H1 (cell line): ENCODE data around the gene MAP7D2. TPM values are rescaled to one million over a fixed set of nuclear protein-coding genes. Genes with fewer than 3 reads are reported as not detected.

Experiments
- CTCF ChIA-PET: fragments of 300-600 bp; sonication (Branson Sonifier 250); formaldehyde crosslinking; loops from one replicate; lab custom pipeline; 2021; ENCODE audit not compliant: partially characterized antibody; lab: Charles Lee
- POLR2A ChIA-PET: fragments of 300-600 bp; sonication (Branson Sonifier 250); formaldehyde crosslinking; loops from one replicate; lab custom pipeline; 2021; ENCODE audit warnings: inconsistent platforms; ENCODE audit not compliant: partially characterized antibody; lab: Charles Lee
- DNase-seq, 2 experiments: peaks; one replicate each; pipeline versions ENCODE4 v3.0.0 to v3.0.0-alpha.2; 2010 to 2022; ENCODE audit warnings: low spot score in 2 of 2, low read depth in 1 of 2, mixed read lengths in 1 of 2
- FAIRE-seq: peaks from 2 replicates; lab custom pipeline; 2011; peaks lifted over from hg19 to GRCh38; lab: Jason Lieb, UNC
- H2AFZ ChIP-seq: 2 replicates; pipeline ENCODE4 v1.8.1; 2012; ENCODE audit warnings: low read length, inconsistent platforms
- H2AK5ac ChIP-seq: 2 replicates; pipeline ENCODE4 v1.6.1; 2013; ENCODE audit warnings: low read depth, low read length
- H2BK120ac ChIP-seq: replicated peaks from 2 replicates; pipeline ENCODE3; 2013; ENCODE audit warnings: low read depth, low read length, inconsistent platforms
- H2BK12ac ChIP-seq: 2 replicates; pipeline ENCODE4 v1.6.1; 2013; ENCODE audit warnings: low read depth, low read length
- H2BK15ac ChIP-seq: 2 replicates; pipeline ENCODE4 v1.6.1; 2013; ENCODE audit warnings: low read length
- H2BK20ac ChIP-seq: 2 replicates; pipeline ENCODE4 v1.6.1; 2013; ENCODE audit warnings: low read length
- H2BK5ac ChIP-seq: 2 replicates; pipeline ENCODE4 v1.6.1; 2013; ENCODE audit warnings: low read depth, low read length
- H3K14ac ChIP-seq: 2 replicates; pipeline ENCODE4 v1.6.1; 2013; ENCODE audit warnings: inconsistent platforms; ENCODE audit not compliant: insufficient read length
- H3K18ac ChIP-seq: 2 replicates; pipeline ENCODE4 v1.6.1; 2013; ENCODE audit warnings: low read length; ENCODE audit errors: extremely low read depth
- H3K23ac ChIP-seq: 2 replicates; pipeline ENCODE4 v1.6.1; 2013; ENCODE audit warnings: inconsistent platforms; ENCODE audit not compliant: insufficient read length
- H3K23me2 ChIP-seq: 2 replicates; pipeline ENCODE4 v1.6.1; 2013; ENCODE audit warnings: low read depth, low read length
- H3K27ac ChIP-seq: 2 replicates; pipeline ENCODE4 v1.6.1; 2011; ENCODE audit warnings: low read depth, low read length, inconsistent platforms
- H3K27me3 ChIP-seq, 4 experiments: replicated peaks in 1 of 4; 1 replicate in 1 of 4; 2 replicates in 3 of 4; pipeline versions ENCODE4 v1.6.1 to v1.8.1; 2011 to 2013; ENCODE audit warnings: low read length in 3 of 4, mild to moderate bottlenecking in 3 of 4, inconsistent platforms in 2 of 4, mixed read lengths in 2 of 4, moderate library complexity in 1 of 4; ENCODE audit not compliant: control insufficient read depth in 3 of 4, insufficient read depth in 3 of 4; ENCODE audit errors: extremely low read depth in 1 of 4
- H3K36me3 ChIP-seq, 4 experiments: 2 replicates each; pipeline versions ENCODE4 v1.6.1 to v1.8.1; 2011 to 2013; ENCODE audit warnings: mild to moderate bottlenecking in 4 of 4, low read length in 3 of 4, moderate library complexity in 2 of 4, control low read depth in 1 of 4, inconsistent platforms in 1 of 4; ENCODE audit not compliant: insufficient read depth in 4 of 4, control insufficient read depth in 2 of 4
- H3K4ac ChIP-seq: replicated peaks from 2 replicates; pipeline ENCODE3; 2013; ENCODE audit warnings: low read length, low read depth, mixed read lengths, inconsistent platforms; ENCODE audit not compliant: insufficient read length
- H3K4me1 ChIP-seq, 4 experiments: replicated peaks in 1 of 4; 1 replicate in 1 of 4; 2 replicates in 3 of 4; pipeline versions ENCODE4 v1.6.1 to v1.8.1; 2011 to 2013; ENCODE audit warnings: low read length in 3 of 4, inconsistent platforms in 2 of 4, mixed read lengths in 1 of 4; ENCODE audit not compliant: insufficient read depth in 4 of 4, control insufficient read depth in 3 of 4
- H3K4me2 ChIP-seq, 2 experiments: 2 replicates each; pipeline versions ENCODE4 v1.6.1 to v1.8.1; 2011 to 2013; ENCODE audit warnings: low read depth in 2 of 2, low read length in 2 of 2, control low read depth in 1 of 2, inconsistent platforms in 1 of 2, mild to moderate bottlenecking in 1 of 2; ENCODE audit not compliant: insufficient read depth in 1 of 2
- H3K4me3 ChIP-seq, 4 experiments: fragments of 200-600, 300-600 bp in 1 of 4; sonication (generic), shearing (Covaris generic), sonication (Bioruptor Twin) in 1 of 4; 2 replicates each; pipeline versions ENCODE4 v1.5.1 to v1.8.1; 2011 to 2016; ENCODE audit warnings: low read length in 4 of 4, low read depth in 3 of 4, control low read depth in 2 of 4, inconsistent platforms in 2 of 4, mild to moderate bottlenecking in 2 of 4, mixed read lengths in 1 of 4, moderate library complexity in 1 of 4; ENCODE audit not compliant: insufficient read depth in 2 of 4; ENCODE audit errors: extremely low read depth in 1 of 4
- H3K56ac ChIP-seq: replicated peaks from 2 replicates; pipeline ENCODE3; 2013; ENCODE audit warnings: low read depth, mild to moderate bottlenecking, mixed read lengths, low read length, inconsistent platforms; ENCODE audit not compliant: insufficient read length
- H3K79me1 ChIP-seq: 2 replicates; pipeline ENCODE4 v1.6.1; 2013; ENCODE audit warnings: low read depth, low read length, control low read depth
- H3K79me2 ChIP-seq, 2 experiments: 2 replicates each; pipeline versions ENCODE4 v1.6.1 to v1.8.1; 2012 to 2013; ENCODE audit warnings: low read length in 2 of 2, mild to moderate bottlenecking in 2 of 2, inconsistent platforms in 1 of 2; ENCODE audit not compliant: insufficient read depth in 2 of 2, control insufficient read depth in 1 of 2
- H3K9ac ChIP-seq, 4 experiments: replicated peaks in 1 of 4; 1 replicate in 1 of 4; 2 replicates in 3 of 4; pipeline versions ENCODE4 v1.6.1 to v1.8.1; 2011 to 2013; ENCODE audit warnings: low read depth in 3 of 4, low read length in 3 of 4, control low read depth in 2 of 4, mild to moderate bottlenecking in 2 of 4, moderate library complexity in 2 of 4, inconsistent platforms in 1 of 4; ENCODE audit errors: extremely low read depth in 1 of 4
- H3K9me3 ChIP-seq, 2 experiments: 2 replicates each; pipeline versions ENCODE4 v1.6.1 to v1.8.1; 2012 to 2013; ENCODE audit warnings: mild to moderate bottlenecking in 2 of 2, moderate library complexity in 2 of 2, control low read depth in 1 of 2, inconsistent platforms in 1 of 2, low read depth in 1 of 2, low read length in 1 of 2, mixed read lengths in 1 of 2; ENCODE audit not compliant: insufficient read depth in 2 of 2
- H4K20me1 ChIP-seq, 2 experiments: replicated peaks in 1 of 2; 2 replicates each; pipeline versions ENCODE3 to v1.8.1; 2011 to 2013; ENCODE audit warnings: inconsistent platforms in 2 of 2, low read length in 2 of 2, mild to moderate bottlenecking in 1 of 2; ENCODE audit not compliant: insufficient read depth in 2 of 2, control insufficient read depth in 1 of 2
- H4K5ac ChIP-seq: 2 replicates; pipeline ENCODE4 v1.6.1; 2013; ENCODE audit warnings: low read length, low read depth, mixed read lengths, inconsistent platforms; ENCODE audit not compliant: insufficient read length
- H4K8ac ChIP-seq: 2 replicates; pipeline ENCODE4 v1.8.0; 2013; ENCODE audit warnings: mild to moderate bottlenecking, moderate library complexity, low read length, inconsistent platforms; ENCODE audit not compliant: insufficient read depth; ENCODE audit errors: extremely low read depth
- H4K91ac ChIP-seq: replicated peaks from 2 replicates; pipeline ENCODE3; 2013; ENCODE audit warnings: low read length, mixed read lengths, inconsistent platforms; ENCODE audit not compliant: insufficient read length
- CHD1 ChIP-seq: IDR thresholded peaks from 2 replicates; pipeline ENCODE4 v1.6.1; 2012; ENCODE audit warnings: low read depth, low read length, improper control_type of control experiment
- EGR1 ChIP-seq: IDR thresholded peaks from 2 replicates; pipeline ENCODE4 v1.6.1; 2011; ENCODE audit warnings: low read depth, low read length, borderline replicate concordance
- EP300 ChIP-seq, 2 experiments: IDR thresholded peaks; 1 replicate in 1 of 2; 2 replicates in 1 of 2; pipeline ENCODE4 v1.6.1; 2011 to 2012; ENCODE audit warnings: low read depth in 2 of 2, low read length in 2 of 2, mild to moderate bottlenecking in 2 of 2, borderline replicate concordance in 1 of 2, inconsistent platforms in 1 of 2, moderate library complexity in 1 of 2
- GTF2F1 ChIP-seq: IDR thresholded peaks from 2 replicates; pipeline ENCODE4 v1.6.1; 2012; ENCODE audit warnings: low read depth, low read length, improper control_type of control experiment, borderline replicate concordance
- RAD21 ChIP-seq, 2 experiments: IDR thresholded peaks in 1 of 2; conservative IDR thresholded peaks in 1 of 2; 2 replicates each; pipeline ENCODE4 v1.6.1; 2011; ENCODE audit warnings: low read depth in 2 of 2, low read length in 2 of 2, improper control_type of control experiment in 1 of 2, inconsistent platforms in 1 of 2, mild to moderate bottlenecking in 1 of 2, moderate library complexity in 1 of 2
- RBBP5 ChIP-seq: IDR thresholded peaks from 2 replicates; pipeline ENCODE4 v1.7.1; 2012; ENCODE audit warnings: low read depth, mild to moderate bottlenecking, inconsistent platforms, low read length, moderate library complexity, borderline replicate concordance
- SAP30 ChIP-seq: fragments of 300-600 bp; sonication (generic); IDR thresholded peaks from 2 replicates; pipeline ENCODE4 v1.7.1; 2012; ENCODE audit warnings: low read length, moderate library complexity, mild to moderate bottlenecking, inconsistent platforms; ENCODE audit not compliant: insufficient read depth, insufficient replicate concordance
- SUZ12 ChIP-seq: fragments of 200-600 bp; sonication (generic); IDR thresholded peaks from 2 replicates; pipeline ENCODE4 v1.6.1; 2012; ENCODE audit warnings: mild to moderate bottlenecking, inconsistent platforms, low read length, moderate library complexity, mixed read lengths
- WGBS, 2 experiments: shearing (Covaris generic) in 1 of 2; methylation state at CpG; one replicate each; pipeline versions ENCODE4 v1.1.6 to v1.1.7; 2013 to 2015; ENCODE audit warnings: low lambda C conversion rate in 2 of 2, mixed read lengths in 2 of 2, inconsistent platforms in 1 of 2, low coverage in 1 of 2, missing lambda C conversion rate in 1 of 2; ENCODE audit not compliant: insufficient replicate concordance in 2 of 2, insufficient coverage in 1 of 2, insufficient read length in 1 of 2; ENCODE audit errors: extremely low coverage in 1 of 2, missing lambda C conversion rate in 1 of 2; 5-methylcytosine and 5-hydroxymethylcytosine counted together
- polyA plus RNA-seq, 7 experiments: library from polyadenylated mRNA; depleted of rRNA in 3 of 7; stranded (reverse) in 5 of 7; unstranded in 2 of 7; fragments of >200 nt in 5 of 7; fragments of 200-250 nt in 2 of 7; gene quantifications; 1 replicate in 5 of 7; 2 replicates in 1 of 7; 4 replicates in 1 of 7; pipeline versions ENCODE4 v1.2.1 to v1.2.3, GENCODE V29; 2011 to 2013; ENCODE audit warnings: missing spikeins in 2 of 7, mixed read lengths in 2 of 7
- total RNA-seq: library from RNA; stranded (reverse); fragmentation: NEBNext Ultra II Directional; extraction: Animal tissue kit (Norgen Biotek cat#: 25700); gene quantifications from 2 replicates; pipeline ENCODE4 v1.2.1, GENCODE V29; 2021

MAP7D2 gene
- total and polyA plus RNA-seq, 2 of the 8 experiments (the other 6 are each of a cell fraction or from before 2014, with no cell fraction given), result 0.65 to 0.83 TPM

DNA sequence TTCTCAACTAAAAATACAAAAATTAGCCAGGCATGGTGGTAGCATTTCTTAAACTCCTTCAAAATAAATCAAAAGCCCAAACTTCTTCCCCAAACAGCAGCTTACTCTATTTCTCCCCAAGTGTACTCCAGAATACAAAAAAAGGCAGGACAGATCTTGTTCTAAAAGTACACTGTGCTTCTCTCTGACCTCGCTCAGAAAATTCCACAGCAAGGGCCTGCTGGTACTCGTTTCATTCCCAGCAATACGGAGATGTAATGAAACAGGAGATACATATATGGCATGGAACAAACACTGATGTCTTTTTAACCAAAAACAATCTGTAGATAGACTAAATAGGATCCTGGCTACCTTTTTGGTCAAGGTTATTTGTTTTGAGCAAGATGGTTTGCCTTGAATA lies 25.2 kb downstream of the MAP7D2 start:
- Histone ChIP-seq H3K4me1 (no peaks in the 10 kb centered on the region), H3K23me2 (no peaks in the 10 kb centered on the region), H3K23ac (no peak overlapping the region), H4K8ac (no peak overlapping the region), H3K9ac (no peak overlapping the region), H3K79me2 (no peaks in the 10 kb centered on the region), H3K27me3 (no peaks in the 10 kb centered on the region), H3K4ac (no peak overlapping the region), H2AFZ (no peak overlapping the region), H2BK120ac (no peak overlapping the region), H2BK12ac (no peak overlapping the region), H3K56ac (no peak overlapping the region), H3K79me1 (no peaks in the 10 kb centered on the region), H3K9me3 (no peaks in the 10 kb centered on the region), H3K18ac (no peak overlapping the region), H2BK5ac (no peak overlapping the region), H2BK20ac (no peak overlapping the region), H4K20me1 (no peaks in the 10 kb centered on the region), H4K91ac (no peak overlapping the region), H2AK5ac (no peak overlapping the region), H3K4me3 (no peak overlapping the region), H4K5ac (no peak overlapping the region), H3K36me3 (no peaks in the 10 kb centered on the region), H3K14ac (no peak overlapping the region), H2BK15ac (no peak overlapping the region), H3K4me2 (no peak overlapping the region), H3K27ac (no peak overlapping the region)
- FAIRE-seq (no peak), DNase-seq (no peak)
- TF ChIP-seq GTF2F1 (no peak), CHD1 (no peak), RBBP5 (no peak), EGR1 (no peak), RAD21 (IDR thresholded peaks at IDR 0.05 in 1 of 2, conservative IDR thresholded peaks at IDR 0.05 in 1 of 2; ENCODE audit: low read depth in 2 of 2, low read length in 2 of 2) (no peak), SAP30 (no peak), EP300 (IDR thresholded peaks at IDR 0.05; ENCODE audit: borderline replicate concordance in 1 of 2, low read depth in 2 of 2, low read length in 2 of 2) (no peak), SUZ12 (no peak)
- ChIA-PET CTCF (interaction anchor here (0.6 kb wide), 1 partner anchor 185 kb away, joined by 4 read pairs; no protein-coding TSS in a partner anchor), POLR2A (no interaction called here)
- 89% methylated on average over 3 of the region's 3 CpGs; no CpG with 5 or more reads in 1 of the 2 experiments for WGBS, 2 experiments
